ENCODE results near the gene PRKAR1A. TPM values are rescaled to one million over a fixed set of nuclear protein-coding genes. Genes with fewer than 3 reads are reported as not detected.

Gene PRKAR1A
- total RNA-seq, 1 donor from 2014 or later: 272 TPM

DNA sequence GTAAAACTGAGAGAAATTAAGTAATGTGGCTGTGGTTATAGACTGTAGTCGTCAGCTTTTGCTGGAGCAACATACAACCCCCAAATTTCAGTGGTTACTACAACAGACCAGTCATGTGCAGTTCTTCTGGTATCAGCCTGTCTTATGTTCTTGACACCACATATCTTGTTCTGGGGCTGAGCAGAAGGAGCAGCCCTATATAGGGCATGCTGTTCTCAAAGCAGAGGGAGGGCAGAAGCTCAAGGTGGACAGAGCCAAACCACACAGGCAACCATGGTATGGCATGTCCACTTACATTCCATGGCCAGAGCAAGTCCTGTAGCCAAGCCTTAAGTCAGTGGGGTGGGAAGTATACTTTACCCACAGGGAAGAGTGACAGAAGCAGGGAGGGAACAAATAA lies 7.7 kb downstream of the PRKAR1A start:
- ATAC-seq (ENCODE audit: low read depth) (no peak), DNase-seq (no peak)
- intact Hi-C loops (cut with micrococcal nuclease): loop anchor here (10.0 kb wide), 1 partner anchor 1275 kb away; the partner anchor contains the start of gene HELZ
- peaks cover 21% of the 10 kb centered on the region for H3K4me1 Mint-ChIP-seq
- no peaks in the 10 kb centered on the region for H3K27me3 Mint-ChIP-seq
- peaks cover 77% of the 10 kb centered on the region for H3K36me3 Mint-ChIP-seq (ENCODE audit: low read depth)
- no peak overlapping the region for H3K4me3 Mint-ChIP-seq
- H3K27ac Mint-ChIP-seq: no peak overlapping the region
- POLR2A ChIA-PET: interaction anchor here (1.9 kb wide), 1 partner anchor 22 kb away, joined by 5 read pairs; no protein-coding TSS in a partner anchor
- CTCF ChIA-PET: no interaction called here
- TF ChIP-seq, protein P1, sequence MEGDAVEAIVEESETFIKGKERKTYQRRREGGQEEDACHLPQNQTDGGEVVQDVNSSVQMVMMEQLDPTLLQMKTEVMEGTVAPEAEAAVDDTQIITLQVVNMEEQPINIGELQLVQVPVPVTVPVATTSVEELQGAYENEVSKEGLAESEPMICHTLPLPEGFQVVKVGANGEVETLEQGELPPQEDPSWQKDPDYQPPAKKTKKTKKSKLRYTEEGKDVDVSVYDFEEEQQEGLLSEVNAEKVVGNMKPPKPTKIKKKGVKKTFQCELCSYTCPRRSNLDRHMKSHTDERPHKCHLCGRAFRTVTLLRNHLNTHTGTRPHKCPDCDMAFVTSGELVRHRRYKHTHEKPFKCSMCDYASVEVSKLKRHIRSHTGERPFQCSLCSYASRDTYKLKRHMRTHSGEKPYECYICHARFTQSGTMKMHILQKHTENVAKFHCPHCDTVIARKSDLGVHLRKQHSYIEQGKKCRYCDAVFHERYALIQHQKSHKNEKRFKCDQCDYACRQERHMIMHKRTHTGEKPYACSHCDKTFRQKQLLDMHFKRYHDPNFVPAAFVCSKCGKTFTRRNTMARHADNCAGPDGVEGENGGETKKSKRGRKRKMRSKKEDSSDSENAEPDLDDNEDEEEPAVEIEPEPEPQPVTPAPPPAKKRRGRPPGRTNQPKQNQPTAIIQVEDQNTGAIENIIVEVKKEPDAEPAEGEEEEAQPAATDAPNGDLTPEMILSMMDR (IDR thresholded peaks at IDR 0.05): no peak
- H3K9me3 Mint-ChIP-seq: no peaks in the 10 kb centered on the region

DNA sequence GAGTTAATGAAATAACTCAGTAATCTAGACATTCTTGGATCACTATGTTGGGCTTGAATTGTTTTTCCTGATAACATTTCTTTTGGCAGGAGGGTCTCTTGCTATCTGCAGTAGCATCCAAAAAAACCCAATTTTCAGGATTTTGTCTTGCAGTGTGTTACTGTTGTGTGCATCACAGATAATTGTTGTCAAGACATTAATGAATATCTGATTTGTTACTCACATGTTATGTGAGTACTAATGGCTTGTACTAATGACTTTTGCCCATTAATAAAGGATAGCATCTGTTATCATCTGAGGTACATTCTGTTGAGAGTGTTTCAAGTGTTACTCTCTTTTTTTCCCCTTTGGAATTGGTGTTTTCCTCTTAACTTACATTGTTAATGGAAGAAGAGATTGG lies 10.0 kb downstream of the PRKAR1A start:
- H3K4me1 Mint-ChIP-seq: peaks cover 8% of the 10 kb centered on the region
- POLR2A ChIA-PET: no interaction called here
- no peak overlapping the region for H3K4me3 Mint-ChIP-seq
- no peaks in the 10 kb centered on the region for H3K9me3 Mint-ChIP-seq
- H3K27me3 Mint-ChIP-seq: no peaks in the 10 kb centered on the region
- CTCF ChIA-PET: no interaction called here
- H3K36me3 Mint-ChIP-seq (ENCODE audit: low read depth): peaks cover 81% of the 10 kb centered on the region
- H3K27ac Mint-ChIP-seq: no peak overlapping the region
- intact Hi-C loops (cut with micrococcal nuclease): no loop called here
- DNase-seq: no peak
- ATAC-seq (ENCODE audit: low read depth): no peak
- TF ChIP-seq, protein P1 (IDR thresholded peaks at IDR 0.05): no peak

DNA sequence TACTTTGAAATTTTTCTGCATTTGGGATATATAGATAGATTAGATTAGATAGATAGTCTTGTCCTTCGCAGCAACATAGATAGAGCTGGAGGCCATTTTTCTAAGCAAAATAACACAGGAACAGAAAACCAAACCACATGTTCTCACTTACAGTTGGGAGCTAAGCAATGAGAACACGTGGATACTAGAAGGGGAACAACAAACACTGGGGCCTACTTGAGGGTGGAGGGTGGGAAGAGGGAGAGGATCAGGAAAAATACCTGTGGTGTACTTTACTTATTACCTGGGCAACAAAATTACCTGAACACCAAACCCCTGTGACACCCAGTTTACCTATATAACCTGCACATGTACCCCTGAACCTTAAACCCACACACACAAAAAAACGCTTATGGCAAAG lies 14.3 kb downstream of the PRKAR1A start:
- TF ChIP-seq, protein P1 (IDR thresholded peaks at IDR 0.05): no peak
- Mint-ChIP-seq H3K27ac (no peak overlapping the region), H3K4me1 (no peaks in the 10 kb centered on the region), H3K4me3 (no peak overlapping the region), H3K36me3 (ENCODE audit: low read depth) (peaks cover 94% of the 10 kb centered on the region), H3K9me3 (no peaks in the 10 kb centered on the region), H3K27me3 (no peaks in the 10 kb centered on the region)
- no peak for ATAC-seq (ENCODE audit: low read depth)
- ChIA-PET POLR2A (no interaction called here), CTCF (no interaction called here)
- no peak for DNase-seq
- intact Hi-C loops (cut with micrococcal nuclease): no loop called here

DNA sequence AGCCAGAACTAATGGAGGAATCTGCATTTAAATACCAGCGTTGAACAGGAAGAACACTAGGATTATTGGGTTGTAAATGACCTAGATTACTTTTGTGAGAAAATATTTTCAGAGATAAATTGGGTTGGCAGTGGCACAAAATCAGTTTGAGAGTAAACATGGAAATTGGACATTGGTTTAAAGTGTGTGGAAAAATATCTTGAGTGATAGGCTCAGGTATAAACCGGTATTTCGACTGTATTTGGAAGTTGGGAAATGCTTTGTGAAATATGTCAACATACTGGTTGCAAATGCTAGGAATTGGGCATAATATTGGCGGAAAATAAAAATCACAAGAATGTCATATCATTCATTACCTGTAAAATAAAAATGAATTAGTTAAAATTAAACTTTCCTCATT lies 15.1 kb downstream of the PRKAR1A start:
- intact Hi-C loops (cut with micrococcal nuclease): no loop called here
- H3K4me3 Mint-ChIP-seq: no peak overlapping the region
- H3K27ac Mint-ChIP-seq: no peak overlapping the region
- TF ChIP-seq, protein P1 (IDR thresholded peaks at IDR 0.05): no peak
- DNase-seq (no peak), ATAC-seq (ENCODE audit: low read depth) (no peak)
- POLR2A ChIA-PET: no interaction called here
- H3K9me3 Mint-ChIP-seq: no peaks in the 10 kb centered on the region
- H3K36me3 Mint-ChIP-seq (ENCODE audit: low read depth): peaks cover 92% of the 10 kb centered on the region
- no peaks in the 10 kb centered on the region for H3K27me3 Mint-ChIP-seq
- CTCF ChIA-PET: no interaction called here
- no peaks in the 10 kb centered on the region for H3K4me1 Mint-ChIP-seq

DNA sequence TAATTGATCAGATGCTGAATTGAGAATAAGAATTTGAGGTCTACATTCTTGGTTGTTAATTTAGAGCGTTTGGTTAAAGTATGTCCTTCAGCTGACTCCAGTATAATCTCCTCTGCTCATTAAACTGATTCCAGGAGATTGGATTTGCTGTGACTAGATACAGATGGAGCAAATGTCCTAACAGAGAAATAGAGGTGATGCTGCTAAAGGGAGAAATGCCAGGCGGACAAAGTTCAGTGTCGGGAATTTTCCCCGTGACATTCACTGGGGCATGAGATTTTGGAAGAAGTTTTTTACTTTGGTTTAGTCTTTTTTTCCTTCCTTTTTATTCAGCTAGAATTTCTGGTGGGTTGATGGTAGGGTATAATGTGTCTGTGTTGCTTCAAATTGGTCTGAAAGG lies 19.0 kb downstream of the PRKAR1A start:
- ChIA-PET POLR2A (no interaction called here), CTCF (no interaction called here)
- DNase-seq: no peak
- H3K27me3 Mint-ChIP-seq: no peaks in the 10 kb centered on the region
- intact Hi-C loops (cut with micrococcal nuclease): no loop called here
- H3K4me3 Mint-ChIP-seq: no peak overlapping the region
- no peaks in the 10 kb centered on the region for H3K9me3 Mint-ChIP-seq
- ATAC-seq (ENCODE audit: low read depth): no peak
- no peaks in the 10 kb centered on the region for H3K4me1 Mint-ChIP-seq
- peaks cover 89% of the 10 kb centered on the region for H3K36me3 Mint-ChIP-seq (ENCODE audit: low read depth)
- TF ChIP-seq, protein P1 (IDR thresholded peaks at IDR 0.05): no peak
- H3K27ac Mint-ChIP-seq: no peak overlapping the region

All from activated B cell treated with CpG ODN at 0.5 μM for 24 hours (primary cell).